Neural cell (in vitro differentiated cells): ENCODE data around the gene PTPRD. TPM values are rescaled to one million over a fixed set of nuclear protein-coding genes. Genes with fewer than 3 reads are reported as not detected.

Experiments used
- H2AFZ ChIP-seq: fragments of 200-600, 300-800 bp; sonication (generic), shearing (Covaris generic); 2 replicates; pipeline ENCODE4 v1.6.0; 2014; ENCODE audit warnings: low read depth, mild to moderate bottlenecking, antibody characterized with exemption, low read length, moderate library complexity
- H3F3A ChIP-seq: fragments of 200-600 bp; shearing (Covaris generic); 2 replicates; pipeline ENCODE4 v1.6.1; 2016; ENCODE audit warnings: mild to moderate bottlenecking, moderate library complexity, mixed read lengths, antibody characterized with exemption, low read length; ENCODE audit not compliant: insufficient read depth, poor library complexity, severe bottlenecking
- H3K27ac ChIP-seq: fragments of 200-600, 300-800 bp; sonication (generic), shearing (Covaris generic); 2 replicates; pipeline ENCODE4 v1.5.1; 2014; ENCODE audit warnings: mild to moderate bottlenecking, low read length, moderate library complexity
- H3K27me3 ChIP-seq: fragments of 300-800, 200-600 bp; sonication (generic), shearing (Covaris generic); 2 replicates; pipeline ENCODE4 v1.6.0; 2014; ENCODE audit warnings: mild to moderate bottlenecking, low read depth, low read length, moderate library complexity; ENCODE audit not compliant: insufficient read depth
- H3K36me3 ChIP-seq: fragments of 300-800, 200-600 bp; sonication (generic), shearing (Covaris generic); 2 replicates; pipeline ENCODE4 v1.5.1; 2014; ENCODE audit warnings: mild to moderate bottlenecking, antibody characterized with exemption, low read length, moderate library complexity; ENCODE audit not compliant: insufficient read depth
- H3K4me2 ChIP-seq: fragments of 300-800, 200-600 bp; sonication (generic), shearing (Covaris generic); 2 replicates; pipeline ENCODE4 v1.6.0; 2014; ENCODE audit warnings: mild to moderate bottlenecking, low read length
- H3K4me3 ChIP-seq: fragments of 300-800, 200-600 bp; sonication (generic), shearing (Covaris generic); 2 replicates; pipeline ENCODE4 v1.5.1; 2014; ENCODE audit warnings: mild to moderate bottlenecking, low read length, moderate library complexity
- H3K79me2 ChIP-seq: fragments of 200-600 bp; shearing (Covaris generic); replicated peaks from 2 replicates; pipeline ENCODE4 v1.6.0; 2014; ENCODE audit warnings: mild to moderate bottlenecking, low read length, moderate library complexity; ENCODE audit not compliant: insufficient read depth
- H3K9ac ChIP-seq: fragments of 300-800, 200-600 bp; sonication (generic), shearing (Covaris generic); 2 replicates; pipeline ENCODE4 v1.6.1; 2016; ENCODE audit warnings: mild to moderate bottlenecking, low read length, mixed read lengths
- H3K9me2 ChIP-seq: fragments of 200-600 bp; shearing (Covaris generic); 2 replicates; pipeline ENCODE4 v1.6.1; 2016; ENCODE audit warnings: mild to moderate bottlenecking, low read length, mixed read lengths; ENCODE audit not compliant: insufficient read depth
- H3K9me3 ChIP-seq: fragments of 200-600, 300-800 bp; sonication (generic), shearing (Covaris generic); 2 replicates; pipeline ENCODE4 v1.6.1; 2016; ENCODE audit warnings: mild to moderate bottlenecking, mixed run types, low read length, moderate library complexity, mixed read lengths
- H4K20me1 ChIP-seq: fragments of 200-600 bp; shearing (Covaris generic); 2 replicates; pipeline ENCODE4 v1.6.1; 2016; ENCODE audit warnings: mild to moderate bottlenecking, mixed run types; ENCODE audit not compliant: insufficient read depth
- EP300 ChIP-seq: fragments of 450-650 bp; conservative IDR thresholded peaks from 2 replicates; pipeline ENCODE4 v1.6.1; 2014; ENCODE audit warnings: antibody characterized with exemption, mild to moderate bottlenecking, moderate library complexity; ENCODE audit not compliant: poor library complexity, severe bottlenecking
- EZH2 ChIP-seq: fragments of 200-600, 300-800 bp; shearing (Covaris generic), sonication (generic); IDR thresholded peaks from 2 replicates; pipeline ENCODE4 v1.6.1; 2014; ENCODE audit warnings: antibody characterized with exemption, low read length, borderline replicate concordance, mild to moderate bottlenecking; ENCODE audit not compliant: insufficient read depth, poor library complexity, severe bottlenecking
- MXI1 ChIP-seq: fragments of 450-650 bp; conservative IDR thresholded peaks from 2 replicates; pipeline ENCODE4 v1.6.1; 2014; ENCODE audit warnings: antibody characterized with exemption, mild to moderate bottlenecking; ENCODE audit not compliant: poor library complexity, severe bottlenecking
- POLR2AphosphoS5 ChIP-seq: IDR thresholded peaks from 2 replicates; pipeline ENCODE4 v1.6.1; 2012
- RAD21 ChIP-seq: fragments of 450-650 bp; conservative IDR thresholded peaks from 2 replicates; pipeline ENCODE4 v1.6.1; 2014; ENCODE audit warnings: antibody characterized with exemption, mild to moderate bottlenecking, moderate library complexity
- SMC3 ChIP-seq: fragments of 450-650 bp; conservative IDR thresholded peaks from 2 replicates; pipeline ENCODE4 v1.6.1; 2014; ENCODE audit warnings: antibody characterized with exemption, mild to moderate bottlenecking, moderate library complexity; ENCODE audit not compliant: poor library complexity
- TAF1 ChIP-seq: IDR thresholded peaks from 2 replicates; pipeline ENCODE4 v1.6.1; 2012; ENCODE audit warnings: low read depth
- polyA plus RNA-seq: library from polyadenylated mRNA; depleted of rRNA; stranded (reverse); fragments of >200 nt; gene quantifications from 2 replicates; pipeline ENCODE4 v1.2.3, GENCODE V29; 2014
- TF ChIP-seq, protein P1 (sequence below): IDR thresholded peaks from 2 replicates; pipeline ENCODE4 v1.6.1; 2012; ENCODE audit warnings: borderline replicate concordance
- TF ChIP-seq, protein P2 (sequence below): fragments of 450-650 bp; IDR thresholded peaks from 2 replicates; pipeline ENCODE4 v1.5.1; 2014; ENCODE audit warnings: antibody characterized with exemption, mild to moderate bottlenecking, moderate library complexity; ENCODE audit not compliant: poor library complexity, severe bottlenecking

The PTPRD gene
- polyA plus RNA-seq, 1 donor from 2014 or later: 143 TPM

DNA sequence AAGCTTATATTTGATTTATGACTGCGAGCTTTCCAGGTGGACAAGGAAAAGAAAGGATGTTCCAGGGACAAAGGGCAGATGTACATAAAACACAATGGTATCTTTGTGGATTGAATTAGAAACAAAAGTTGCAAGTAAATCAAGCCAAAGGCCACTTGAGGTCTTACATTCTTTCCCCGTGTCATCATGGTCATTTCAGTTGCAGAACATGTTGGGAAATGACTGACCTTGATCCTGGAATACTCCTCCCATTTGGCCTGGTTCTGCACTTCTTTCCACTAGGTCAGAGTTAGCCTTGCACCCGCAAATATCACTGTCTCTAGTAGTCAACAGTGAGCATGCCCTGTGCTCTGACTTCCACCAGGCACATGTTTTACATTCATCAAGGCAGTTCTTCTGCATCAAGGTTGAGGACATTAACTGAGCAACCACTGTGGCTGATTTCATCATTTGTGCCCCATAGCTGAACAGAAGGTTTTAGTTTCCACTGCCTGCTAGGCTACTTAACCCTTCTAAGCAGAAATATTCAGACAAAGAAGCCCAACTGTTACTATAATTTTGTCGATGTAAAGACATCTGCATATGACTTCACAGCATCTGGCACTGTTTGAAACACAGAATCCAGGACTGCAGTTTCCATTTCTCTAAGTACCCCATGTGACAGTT, 1651.5 kb downstream of the PTPRD start:
- Histone ChIP-seq H3K9ac (no peak overlapping the region), H3K27ac (no peak overlapping the region), H3K36me3 (no peaks in the 10 kb centered on the region), H3K9me2 (no peaks in the 10 kb centered on the region), H2AFZ (no peak overlapping the region), H3K4me3 (no peak overlapping the region), H3K4me2 (no peak overlapping the region), H3F3A (no peaks in the 10 kb centered on the region), H3K9me3 (no peaks in the 10 kb centered on the region), H3K27me3 (no peaks in the 10 kb centered on the region), H4K20me1 (no peaks in the 10 kb centered on the region), H3K79me2 (no peaks in the 10 kb centered on the region)
- no peak for TF ChIP-seq SMC3
- no peak for TF ChIP-seq EZH2
- TF ChIP-seq EP300: no peak
- no peak for TF ChIP-seq MXI1
- TF ChIP-seq RAD21: no peak
- TF ChIP-seq POLR2AphosphoS5: no peak
- TF ChIP-seq, protein P1, sequence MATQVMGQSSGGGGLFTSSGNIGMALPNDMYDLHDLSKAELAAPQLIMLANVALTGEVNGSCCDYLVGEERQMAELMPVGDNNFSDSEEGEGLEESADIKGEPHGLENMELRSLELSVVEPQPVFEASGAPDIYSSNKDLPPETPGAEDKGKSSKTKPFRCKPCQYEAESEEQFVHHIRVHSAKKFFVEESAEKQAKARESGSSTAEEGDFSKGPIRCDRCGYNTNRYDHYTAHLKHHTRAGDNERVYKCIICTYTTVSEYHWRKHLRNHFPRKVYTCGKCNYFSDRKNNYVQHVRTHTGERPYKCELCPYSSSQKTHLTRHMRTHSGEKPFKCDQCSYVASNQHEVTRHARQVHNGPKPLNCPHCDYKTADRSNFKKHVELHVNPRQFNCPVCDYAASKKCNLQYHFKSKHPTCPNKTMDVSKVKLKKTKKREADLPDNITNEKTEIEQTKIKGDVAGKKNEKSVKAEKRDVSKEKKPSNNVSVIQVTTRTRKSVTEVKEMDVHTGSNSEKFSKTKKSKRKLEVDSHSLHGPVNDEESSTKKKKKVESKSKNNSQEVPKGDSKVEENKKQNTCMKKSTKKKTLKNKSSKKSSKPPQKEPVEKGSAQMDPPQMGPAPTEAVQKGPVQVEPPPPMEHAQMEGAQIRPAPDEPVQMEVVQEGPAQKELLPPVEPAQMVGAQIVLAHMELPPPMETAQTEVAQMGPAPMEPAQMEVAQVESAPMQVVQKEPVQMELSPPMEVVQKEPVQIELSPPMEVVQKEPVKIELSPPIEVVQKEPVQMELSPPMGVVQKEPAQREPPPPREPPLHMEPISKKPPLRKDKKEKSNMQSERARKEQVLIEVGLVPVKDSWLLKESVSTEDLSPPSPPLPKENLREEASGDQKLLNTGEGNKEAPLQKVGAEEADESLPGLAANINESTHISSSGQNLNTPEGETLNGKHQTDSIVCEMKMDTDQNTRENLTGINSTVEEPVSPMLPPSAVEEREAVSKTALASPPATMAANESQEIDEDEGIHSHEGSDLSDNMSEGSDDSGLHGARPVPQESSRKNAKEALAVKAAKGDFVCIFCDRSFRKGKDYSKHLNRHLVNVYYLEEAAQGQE: no peak
- TF ChIP-seq, protein P2, sequence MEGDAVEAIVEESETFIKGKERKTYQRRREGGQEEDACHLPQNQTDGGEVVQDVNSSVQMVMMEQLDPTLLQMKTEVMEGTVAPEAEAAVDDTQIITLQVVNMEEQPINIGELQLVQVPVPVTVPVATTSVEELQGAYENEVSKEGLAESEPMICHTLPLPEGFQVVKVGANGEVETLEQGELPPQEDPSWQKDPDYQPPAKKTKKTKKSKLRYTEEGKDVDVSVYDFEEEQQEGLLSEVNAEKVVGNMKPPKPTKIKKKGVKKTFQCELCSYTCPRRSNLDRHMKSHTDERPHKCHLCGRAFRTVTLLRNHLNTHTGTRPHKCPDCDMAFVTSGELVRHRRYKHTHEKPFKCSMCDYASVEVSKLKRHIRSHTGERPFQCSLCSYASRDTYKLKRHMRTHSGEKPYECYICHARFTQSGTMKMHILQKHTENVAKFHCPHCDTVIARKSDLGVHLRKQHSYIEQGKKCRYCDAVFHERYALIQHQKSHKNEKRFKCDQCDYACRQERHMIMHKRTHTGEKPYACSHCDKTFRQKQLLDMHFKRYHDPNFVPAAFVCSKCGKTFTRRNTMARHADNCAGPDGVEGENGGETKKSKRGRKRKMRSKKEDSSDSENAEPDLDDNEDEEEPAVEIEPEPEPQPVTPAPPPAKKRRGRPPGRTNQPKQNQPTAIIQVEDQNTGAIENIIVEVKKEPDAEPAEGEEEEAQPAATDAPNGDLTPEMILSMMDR: no peak
- TF ChIP-seq TAF1: no peak

DNA sequence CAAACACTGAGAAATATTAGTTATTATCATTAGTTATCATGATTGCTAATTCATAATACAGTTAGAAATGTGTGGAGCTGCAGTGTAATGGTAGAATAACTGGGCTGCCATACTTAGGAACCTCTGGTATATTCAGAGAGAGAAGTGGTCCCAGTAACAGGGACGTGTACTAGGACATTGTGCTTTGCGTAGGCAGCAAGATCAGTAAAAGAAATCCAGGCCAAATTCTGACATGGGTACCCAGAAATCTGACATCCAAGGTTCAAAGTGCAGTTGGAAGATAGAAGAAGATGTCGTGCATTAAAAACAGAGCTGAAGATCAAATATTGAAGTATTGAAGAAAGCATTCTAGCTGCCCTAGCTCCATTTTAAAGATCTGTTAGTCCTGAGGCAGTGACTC, 1652.5 kb downstream of the PTPRD start:
- H2AFZ ChIP-seq: no peak overlapping the region
- no peaks in the 10 kb centered on the region for H3K9me2 ChIP-seq
- no peak overlapping the region for H3K9ac ChIP-seq
- no peak overlapping the region for H3K4me2 ChIP-seq
- no peaks in the 10 kb centered on the region for H3K27me3 ChIP-seq
- no peaks in the 10 kb centered on the region for H3K79me2 ChIP-seq
- no peak overlapping the region for H3K27ac ChIP-seq
- no peaks in the 10 kb centered on the region for H3K36me3 ChIP-seq
- no peaks in the 10 kb centered on the region for H3K9me3 ChIP-seq
- TF ChIP-seq EP300: no peak
- TF ChIP-seq, protein P2: no peak
- TF ChIP-seq SMC3: no peak
- TF ChIP-seq EZH2: no peak
- no peak for TF ChIP-seq RAD21
- TF ChIP-seq, protein P1: no peak
- no peak for TF ChIP-seq POLR2AphosphoS5
- no peak for TF ChIP-seq TAF1
- TF ChIP-seq MXI1: no peak
- H3K4me3 ChIP-seq: no peak overlapping the region
- no peaks in the 10 kb centered on the region for H4K20me1 ChIP-seq
- no peaks in the 10 kb centered on the region for H3F3A ChIP-seq
